Activated T-helper 17 cell treated with anti-CD3 and anti-CD28 coated beads, Interleukin-2, amount 50 U/mL, for 72 hours (primary cell): ENCODE measurements around the gene SNRPE. TPM values are rescaled to one million over a fixed set of nuclear protein-coding genes. Genes with fewer than 3 reads are reported as not detected.

Source experiments
- ATAC-seq: fragments of 150-1000 bp; cut with Tn5 transposase; replicated peaks from 2 replicates; pipeline ENCODE4 v1.10.0; 2021; ENCODE audit warnings: mild to moderate bottlenecking, moderate library complexity
- H3K27ac Mint-ChIP-seq: one replicate; pipeline ENCODE4 v1.8.0; 2022; ENCODE audit warnings: mixed read lengths
- H3K27me3 Mint-ChIP-seq: one replicate; pipeline ENCODE4 v1.8.0; 2022; ENCODE audit warnings: mixed read lengths
- H3K36me3 Mint-ChIP-seq: one replicate; pipeline ENCODE4 v1.8.0; 2022; ENCODE audit warnings: low read depth, mild to moderate bottlenecking, mixed read lengths
- H3K4me1 Mint-ChIP-seq: one replicate; pipeline ENCODE4 v1.8.0; 2022; ENCODE audit warnings: mixed read lengths
- H3K4me3 Mint-ChIP-seq: one replicate; pipeline ENCODE4 v1.8.0; 2022; ENCODE audit warnings: mild to moderate bottlenecking, mixed read lengths
- H3K9me3 Mint-ChIP-seq: one replicate; pipeline ENCODE4 v1.8.0; 2022; ENCODE audit warnings: mixed read lengths
- total RNA-seq, 2 donors: library from RNA; stranded (reverse); gene quantifications; one replicate each; pipeline ENCODE4 v1.2.3, GENCODE V29; 2022

Gene SNRPE
- total RNA-seq, 2 donors from 2014 or later: 168 to 275 TPM

GRCh38 chr1:203905275-203905674, 43.9 kb downstream of the SNRPE start:
- Mint-ChIP-seq H3K27me3 (no peaks in the 10 kb centered on the region), H3K27ac (no peak overlapping the region), H3K9me3 (no peaks in the 10 kb centered on the region), H3K4me1 (no peaks in the 10 kb centered on the region), H3K36me3 (no peaks in the 10 kb centered on the region), H3K4me3 (no peak overlapping the region)
- no peak for ATAC-seq

- Mint-ChIP-seq H3K27me3 (no peaks in the 10 kb centered on the region), H3K9me3 (no peaks in the 10 kb centered on the region), H3K4me3 (no peak overlapping the region), H3K27ac (no peak overlapping the region), H3K36me3 (no peaks in the 10 kb centered on the region), H3K4me1 (no peaks in the 10 kb centered on the region)
- ATAC-seq: no peak
Observed at GRCh38 chr1:203906932-203907331, 45.5 kb downstream of the SNRPE start.

- no peaks in the 10 kb centered on the region for H3K36me3 Mint-ChIP-seq
- ATAC-seq: no peak
- no peaks in the 10 kb centered on the region for H3K4me1 Mint-ChIP-seq
- no peaks in the 10 kb centered on the region for H3K9me3 Mint-ChIP-seq
- H3K27me3 Mint-ChIP-seq: peaks cover under 1% of the 10 kb centered on the region
- H3K4me3 Mint-ChIP-seq: no peak overlapping the region
- H3K27ac Mint-ChIP-seq: no peak overlapping the region
Observed at GRCh38 chr1:203907901-203908300, 46.5 kb downstream of the SNRPE start.

- Mint-ChIP-seq H3K4me1 (no peaks in the 10 kb centered on the region), H3K36me3 (no peaks in the 10 kb centered on the region), H3K4me3 (no peak overlapping the region), H3K27ac (no peak overlapping the region), H3K27me3 (peaks cover 4% of the 10 kb centered on the region), H3K9me3 (no peaks in the 10 kb centered on the region)
- no peak for ATAC-seq
Observed at GRCh38 chr1:203911806-203912205, 50.4 kb downstream of the SNRPE start.

GRCh38 chr1:203913073-203913521, 51.7 kb downstream of the SNRPE start:
- Mint-ChIP-seq H3K4me3 (no peak overlapping the region), H3K4me1 (no peaks in the 10 kb centered on the region), H3K36me3 (no peaks in the 10 kb centered on the region), H3K9me3 (no peaks in the 10 kb centered on the region), H3K27ac (no peak overlapping the region), H3K27me3 (peaks cover 4% of the 10 kb centered on the region)
- no peak for ATAC-seq

GRCh38 chr1:203914292-203914691, 52.9 kb downstream of the SNRPE start:
- no peak overlapping the region for H3K4me3 Mint-ChIP-seq
- peaks cover 4% of the 10 kb centered on the region for H3K27me3 Mint-ChIP-seq
- H3K27ac Mint-ChIP-seq: no peak overlapping the region
- no peaks in the 10 kb centered on the region for H3K36me3 Mint-ChIP-seq
- H3K4me1 Mint-ChIP-seq: no peaks in the 10 kb centered on the region
- H3K9me3 Mint-ChIP-seq: no peaks in the 10 kb centered on the region
- ATAC-seq: no peak

- peaks cover 4% of the 10 kb centered on the region for H3K27me3 Mint-ChIP-seq
- no peaks in the 10 kb centered on the region for H3K9me3 Mint-ChIP-seq
- H3K36me3 Mint-ChIP-seq: no peaks in the 10 kb centered on the region
- H3K27ac Mint-ChIP-seq: no peak overlapping the region
- H3K4me1 Mint-ChIP-seq: no peaks in the 10 kb centered on the region
- no peak overlapping the region for H3K4me3 Mint-ChIP-seq
- ATAC-seq: no peak
Observed at GRCh38 chr1:203915811-203916210, 54.4 kb downstream of the SNRPE start.

GRCh38 chr1:203916756-203917155, 55.4 kb downstream of the SNRPE start:
- H3K36me3 Mint-ChIP-seq: no peaks in the 10 kb centered on the region
- no peaks in the 10 kb centered on the region for H3K4me1 Mint-ChIP-seq
- no peaks in the 10 kb centered on the region for H3K9me3 Mint-ChIP-seq
- H3K27ac Mint-ChIP-seq: no peak overlapping the region
- ATAC-seq: no peak
- H3K27me3 Mint-ChIP-seq: peaks cover 4% of the 10 kb centered on the region
- no peak overlapping the region for H3K4me3 Mint-ChIP-seq

Other genes with a start within 250 kb of the SNRPE start
- 100 to 1,000 TPM; 101 TPM for gene ATP2B4, start 234.8 kb upstream of the SNRPE start, total RNA-seq
- gene LAX1, start 96.4 kb upstream of the SNRPE start, total RNA-seq: 10 to 100 TPM; 17.2 to 26.9 TPM
- gene ZBED6, start 66.0 kb upstream of the SNRPE start, total RNA-seq: 10 to 100 TPM; 21.8 to 39.5 TPM
- gene ZC3H11A, start 66.0 kb upstream of the SNRPE start, total RNA-seq: 100 to 1,000 TPM in 1 of 2 donors, 10 to 100 TPM in 1; 88.8 to 117 TPM
- gene SOX13, start 211.5 kb downstream of the SNRPE start, total RNA-seq: 1 to 10 TPM in 1 of 2 donors, under 1 TPM in 1; 0.35 to 4.1 TPM